Inflammatory macrophage treated with lipopolysaccharide for 1 hour (primary cell): ENCODE measurements around the gene C7orf33.
A peak's percentile ranks its signal among the peaks of the same experiment; 100 is the strongest.

ENCODE experiments used
- DNase-seq, 2 donors: peaks; one replicate each; pipeline ENCODE4 v3.0.0-alpha.2; 2020 to 2022

Gene C7orf33

DNA sequence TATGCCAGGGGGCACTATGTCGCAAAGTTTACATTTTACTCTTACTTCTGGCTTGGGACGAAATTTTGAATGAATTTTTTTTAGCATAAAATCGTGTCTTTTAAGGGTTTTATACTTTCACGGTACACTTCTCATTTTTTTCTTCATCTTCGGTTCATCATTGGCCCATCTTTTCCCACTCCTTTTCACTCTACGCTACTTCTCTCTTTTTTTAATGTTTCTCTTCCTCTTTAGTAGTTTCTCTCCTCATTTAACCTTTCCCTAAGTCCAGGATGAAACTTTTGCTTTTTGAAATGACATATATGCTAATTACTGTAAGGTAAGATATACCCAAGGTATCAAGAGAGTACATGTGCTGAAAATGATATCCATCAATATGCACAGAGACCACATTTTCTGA, 39.5 kb downstream of the C7orf33 start:
- DNase-seq: peak; percentile 43 to 44

DNA sequence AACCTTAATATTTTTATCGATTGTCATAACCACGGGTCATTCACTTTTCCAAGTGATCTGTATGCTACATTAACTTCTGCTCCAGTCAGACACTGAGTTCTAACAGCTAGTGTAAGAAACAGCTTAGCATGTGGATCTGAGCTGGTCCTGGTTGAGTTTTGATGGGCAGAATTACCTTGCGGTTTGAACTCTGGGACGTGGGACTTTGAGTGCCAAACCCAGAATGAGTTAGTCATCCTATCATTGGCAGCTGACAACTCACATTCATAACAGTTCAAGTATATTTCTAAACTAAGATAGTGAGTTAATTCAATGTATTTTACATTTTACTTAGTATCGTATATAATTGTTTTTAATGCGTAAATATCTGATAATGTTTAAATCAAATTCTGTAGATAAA, 43.2 kb downstream of the C7orf33 start:
- DNase-seq: no peak

DNA sequence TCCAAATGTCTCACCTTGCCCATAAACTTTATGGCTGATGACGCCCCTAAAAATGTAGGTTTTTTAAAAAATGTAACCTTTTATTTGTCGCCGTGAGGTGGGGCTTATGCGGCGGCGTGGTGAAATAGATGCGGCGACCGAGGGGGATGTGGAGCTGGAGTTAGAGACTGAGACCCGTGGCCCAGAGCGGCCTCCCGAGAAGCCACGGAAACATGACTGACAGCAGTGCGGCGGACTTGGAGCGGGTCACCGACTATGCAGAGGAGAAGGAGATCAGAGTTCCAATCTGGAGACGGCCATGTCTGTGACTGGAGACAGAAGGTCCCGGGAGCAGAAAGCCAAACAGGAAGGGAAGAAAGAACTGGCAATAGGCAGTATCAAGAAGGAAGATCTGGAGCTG, 46.5 kb downstream of the C7orf33 start:
- no peak for DNase-seq

- DNase-seq: peak; percentile 12 to 35
Observed at GRCh38 chr7:148645898-148646297, 55.3 kb downstream of the C7orf33 start.

- no peak for DNase-seq
Observed at GRCh38 chr7:148650232-148650858, 59.8 kb downstream of the C7orf33 start.

DNA sequence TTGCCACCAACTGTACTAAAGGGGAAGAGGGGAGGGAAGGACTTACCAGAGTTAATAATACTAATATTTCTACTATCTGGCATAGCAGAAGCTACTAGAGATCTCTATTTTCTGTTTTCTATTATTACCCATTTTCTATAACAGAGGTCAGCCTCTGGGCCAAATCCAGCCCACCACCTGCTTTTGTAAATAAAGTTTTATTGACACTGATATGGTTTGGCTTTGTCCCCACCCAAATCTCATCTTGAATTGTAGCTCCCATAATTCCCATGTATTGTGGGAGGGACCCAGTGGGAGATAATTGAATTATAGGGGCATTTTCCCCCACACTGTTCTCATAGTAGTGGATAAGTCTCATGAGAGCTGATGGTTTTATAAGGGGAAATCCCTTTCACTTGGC, 62.2 kb downstream of the C7orf33 start:
- DNase-seq: no peak

- no peak for DNase-seq
Observed at GRCh38 chr7:148657929-148658328, 67.4 kb downstream of the C7orf33 start.

DNA sequence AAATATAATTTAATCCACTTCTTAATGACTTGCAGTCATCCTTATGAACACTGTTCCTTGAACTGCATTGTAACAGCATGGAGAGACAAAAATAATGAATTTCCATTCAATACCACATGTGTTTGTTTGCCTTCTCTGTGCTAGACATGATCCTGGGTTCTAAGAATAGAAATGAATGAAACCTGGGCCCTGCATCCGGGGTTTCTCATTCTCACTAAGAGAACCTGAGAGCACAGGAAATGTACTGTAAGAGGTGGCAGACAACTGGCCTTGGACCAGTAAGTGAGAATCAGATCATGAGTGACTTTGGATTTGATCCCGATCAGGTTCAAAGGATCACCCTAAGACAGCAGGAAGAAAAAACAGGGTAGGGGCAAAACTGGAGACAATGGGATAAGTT, 70.9 kb downstream of the C7orf33 start:
- no peak for DNase-seq

DNA sequence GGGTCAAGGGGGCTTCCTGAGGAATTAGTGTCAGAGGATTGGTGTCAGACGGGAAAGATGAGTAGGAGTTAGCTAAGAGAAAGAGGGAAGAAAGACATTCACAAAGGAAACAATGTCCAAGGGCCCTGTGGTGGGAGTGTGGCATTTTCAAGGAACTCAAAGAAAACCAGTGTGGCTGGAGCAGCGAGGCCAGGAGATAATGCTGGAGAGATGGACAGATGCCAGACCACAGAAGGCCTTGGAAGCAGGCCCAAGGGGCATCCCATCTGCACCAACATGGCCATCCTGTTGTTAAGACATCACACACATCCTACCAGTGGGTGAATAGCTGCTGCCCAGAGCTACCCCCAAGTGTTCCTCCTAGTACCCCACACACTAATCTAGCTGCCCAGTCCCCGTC, 72.1 kb downstream of the C7orf33 start:
- DNase-seq: no peak

DNA sequence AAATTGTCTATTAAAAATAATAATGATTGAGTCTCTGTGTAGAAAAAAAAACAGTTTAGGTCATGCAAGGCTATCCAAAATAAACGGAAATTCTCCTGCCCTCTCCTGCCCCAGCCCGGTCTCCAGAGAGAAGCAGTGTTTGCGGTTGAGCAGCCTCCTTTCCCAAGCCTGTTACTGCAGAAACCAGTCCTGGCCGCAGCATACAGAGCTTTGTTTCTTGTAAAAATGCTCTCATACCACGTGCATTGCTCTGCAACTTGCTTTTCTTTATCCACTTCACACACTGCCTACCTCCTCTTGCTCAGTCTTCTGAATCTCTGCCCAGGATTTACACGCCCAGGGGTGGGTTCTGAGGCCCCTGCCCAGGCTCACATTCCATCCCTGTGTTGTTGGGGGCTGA, 73.8 kb downstream of the C7orf33 start:
- DNase-seq: no peak

- no peak for DNase-seq
Observed at GRCh38 chr7:148665221-148665620, 74.7 kb downstream of the C7orf33 start.
